Right lobe of liver (tissue), 6 donors: ENCODE data around the gene DCAF5. TPM values are rescaled to one million over a fixed set of nuclear protein-coding genes. Genes with fewer than 3 reads are reported as not detected.

Experiments
- ATAC-seq, 4 donors: fragments of 200-7000 bp; cut with Tn5 transposase; one replicate each; pipeline ENCODE4 v1.9.1; 2020; ENCODE audit warnings: mild to moderate bottlenecking in 4 of 4, moderate library complexity in 4 of 4
- DNase-seq, 3 donors: peaks; one replicate each; pipeline ENCODE4 v3.0.0-alpha.2; 2020
- H3K27ac ChIP-seq, 3 donors: fragments of 200-600 bp; one replicate each; pipeline ENCODE4 v1.8.0; 2022
- H3K27me3 ChIP-seq, 2 donors: fragments of 200-600 bp; one replicate each; pipeline ENCODE4 v1.8.0; 2022
- H3K36me3 ChIP-seq, 4 donors: fragments of 200-600 bp; sonication (generic) in 1 of 4; one replicate each; pipeline versions ENCODE4 v1.5.1 to v1.8.0; 2017 to 2022; ENCODE audit warnings: control low read depth in 1 of 4
- H3K4me1 ChIP-seq, 4 donors: fragments of 200-600 bp; sonication (generic) in 1 of 4; one replicate each; pipeline versions ENCODE4 v1.5.1 to v1.8.0; 2017 to 2022; ENCODE audit warnings: control low read depth in 1 of 4
- H3K4me3 ChIP-seq, 3 donors: fragments of 200-600 bp; one replicate each; pipeline ENCODE4 v1.8.0; 2022
- H3K9me3 ChIP-seq, 4 donors: fragments of 200-600 bp; sonication (generic) in 1 of 4; one replicate each; pipeline versions ENCODE4 v1.5.1 to v1.8.0; 2017 to 2022; ENCODE audit warnings: control low read depth in 1 of 4
- CTCF ChIP-seq, 4 donors: fragments of 200-600 bp in 3 of 4; fragments of 450-650 bp in 1 of 4; IDR thresholded peaks; one replicate each; pipeline versions ENCODE4 v1.5.1 to v1.8.0; 2016 to 2022; ENCODE audit warnings: antibody characterized with exemption in 4 of 4, mild to moderate bottlenecking in 2 of 4
- POLR2A ChIP-seq: fragments of 450-650 bp; IDR thresholded peaks from one replicate; pipeline ENCODE4 v1.6.1; 2017; ENCODE audit warnings: antibody characterized with exemption, mild to moderate bottlenecking
- WGBS: methylation state at CpG from one replicate; pipeline ENCODE4 v1.1.6; 2018; ENCODE audit warnings: low coverage, low lambda C conversion rate; ENCODE audit not compliant: insufficient coverage; ENCODE audit errors: missing lambda C conversion rate; 5-methylcytosine and 5-hydroxymethylcytosine counted together
- intact Hi-C, 2 donors: fragments of 100-400 bp; cut with DNase I; formaldehyde crosslinking; loops; one replicate each; pipeline versions ENCODE4 v1.11.2 to v1.14.1; 2022
- total RNA-seq, 6 experiments: library from RNA; depleted of rRNA in 2 of 6; stranded (reverse); fragments of >200 nt in 2 of 6; fragmentation: NEBNext Ultra II Directional in 3 of 6; extraction: Animal tissue kit (Norgen Biotek cat#: 25700) in 3 of 6; gene quantifications; one replicate each; pipeline versions ENCODE4 v1.1.0 to v1.2.4, GENCODE V29; 2016 to 2023
- donor health status: DM: no; HTN: yes; CAD: no.
- donor health status: DM: no; HTN: no; CAD: no.
- donor health status: DM: no; HTN: no; CAD: no.
- donor health status: DM: no; HTN: yes; CAD: no.
- donor health status: DM: no; HTN: yes; CAD: no.

The DCAF5 gene
- total RNA-seq, 6 experiments from 2014 or later, result 21.8 to 31.4 (median 28.0) TPM

GRCh38 chr14:69073915-69074314, 79.0 kb downstream of the DCAF5 start:
- TF ChIP-seq POLR2A, result no peak
- no peak for TF ChIP-seq CTCF (IDR thresholded peaks at IDR 0.05)
- ATAC-seq, result no peak
- Histone ChIP-seq H3K27me3 (no peaks in the 10 kb centered on the region), H3K4me3 (no peak overlapping the region), H3K27ac (no peak overlapping the region), H3K9me3 (no peaks in the 10 kb centered on the region), H3K36me3 (peaks cover 0 to 49% (median 0%) of the 10 kb centered on the region in 4 donors), H3K4me1 (no peaks in the 10 kb centered on the region)
- no peak for DNase-seq
- whole genome bisulfite sequencing, result 25% methylated on average over 1 of the region's 1 CpG
- intact Hi-C loops, result no loop called here

DNA sequence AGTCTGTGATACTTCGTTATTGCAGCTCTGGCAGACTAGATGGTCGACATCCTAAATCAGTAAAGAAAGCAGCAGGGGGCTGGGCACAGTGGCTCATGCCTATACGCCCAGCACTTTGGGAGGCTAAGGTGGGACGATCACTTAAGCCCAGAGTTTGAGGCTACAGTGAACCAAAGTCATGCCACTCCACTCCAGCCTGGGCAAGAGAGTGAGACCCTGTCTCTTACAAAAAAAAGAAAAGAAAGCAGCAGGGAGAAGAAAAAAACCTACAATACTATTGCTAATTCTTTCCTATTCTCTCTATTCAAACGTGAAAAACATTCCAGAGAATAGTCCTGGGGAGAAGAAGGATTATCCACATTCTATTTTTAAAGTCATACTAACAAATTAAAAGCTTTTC, 79.5 kb downstream of the DCAF5 start:
- Histone ChIP-seq H3K4me3 (no peak overlapping the region), H3K9me3 (no peaks in the 10 kb centered on the region), H3K27me3 (no peaks in the 10 kb centered on the region), H3K4me1 (no peaks in the 10 kb centered on the region), H3K36me3 (peaks cover 0 to 51% (median 0%) of the 10 kb centered on the region in 4 donors), H3K27ac (no peak overlapping the region)
- DNase-seq (no peak), ATAC-seq (no peak)
- TF ChIP-seq CTCF (IDR thresholded peaks at IDR 0.05) (no peak), POLR2A (no peak)
- intact Hi-C loops, result no loop called here
- WGBS, result 87% methylated on average over 5 of the region's 5 CpGs

GRCh38 chr14:69072584-69072983, 80.3 kb downstream of the DCAF5 start:
- ATAC-seq, result no peak
- no peaks in the 10 kb centered on the region for H3K4me1 ChIP-seq
- H3K36me3 ChIP-seq, result peaks cover 0 to 51% (median 0%) of the 10 kb centered on the region in 4 donors
- 59% methylated on average over 2 of the region's 2 CpGs for WGBS
- no peak overlapping the region for H3K27ac ChIP-seq
- TF ChIP-seq CTCF (IDR thresholded peaks at IDR 0.05) (no peak), POLR2A (no peak)
- no peaks in the 10 kb centered on the region for H3K27me3 ChIP-seq
- H3K9me3 ChIP-seq, result no peaks in the 10 kb centered on the region
- no peak for DNase-seq
- intact Hi-C loops, result no loop called here
- no peak overlapping the region for H3K4me3 ChIP-seq

- Histone ChIP-seq H3K4me3 (no peak overlapping the region), H3K27ac (no peak overlapping the region), H3K36me3 (peaks cover 0 to 34% (median 0%) of the 10 kb centered on the region in 4 donors), H3K9me3 (no peaks in the 10 kb centered on the region), H3K4me1 (no peaks in the 10 kb centered on the region), H3K27me3 (no peaks in the 10 kb centered on the region)
- no peak for DNase-seq
- WGBS, result 88% methylated on average over 2 of the region's 2 CpGs
- TF ChIP-seq POLR2A (no peak), CTCF (IDR thresholded peaks at IDR 0.05) (no peak)
- intact Hi-C loops, result no loop called here
- ATAC-seq, result no peak
Observed at GRCh38 chr14:69068744-69069421, 84.0 kb downstream of the DCAF5 start.
